PFSK-1 (cell line): Measurements from ENCODE around the gene AQP11.

Experiments used
- FOXP2 ChIP-seq: optimal IDR thresholded peaks from 2 replicates; pipeline ENCODE3; 2011; ENCODE audit warnings: borderline replicate concordance, control low read depth, inconsistent platforms; ENCODE audit not compliant: insufficient read depth; ENCODE audit errors: extremely low read length, extremely low read depth
- POLR2AphosphoS5 ChIP-seq: IDR thresholded peaks from 2 replicates; pipeline ENCODE4 v1.6.1; 2012; ENCODE audit warnings: low read depth, mild to moderate bottlenecking, control low read depth, low read length, moderate library complexity
- SIN3A ChIP-seq: IDR thresholded peaks from 2 replicates; pipeline ENCODE4 v1.6.1; 2012; ENCODE audit warnings: mild to moderate bottlenecking, low read length, moderate library complexity, borderline replicate concordance; ENCODE audit not compliant: insufficient read depth
- TAF1 ChIP-seq: IDR thresholded peaks from 2 replicates; pipeline ENCODE4 v1.6.1; 2012; ENCODE audit warnings: low read length, control low read depth, borderline replicate concordance; ENCODE audit not compliant: insufficient read depth
- TF ChIP-seq, protein P1 (sequence below), 2 experiments: IDR thresholded peaks; 2 replicates each; pipeline versions ENCODE4 v1.6.1 to v1.8.0; 2011 to 2012; ENCODE audit warnings: low read depth in 2 of 2, low read length in 2 of 2, control low read depth in 1 of 2, inconsistent platforms in 1 of 2, mild to moderate bottlenecking in 1 of 2, moderate library complexity in 1 of 2; ENCODE audit not compliant: insufficient read depth in 1 of 2

Gene AQP11

DNA sequence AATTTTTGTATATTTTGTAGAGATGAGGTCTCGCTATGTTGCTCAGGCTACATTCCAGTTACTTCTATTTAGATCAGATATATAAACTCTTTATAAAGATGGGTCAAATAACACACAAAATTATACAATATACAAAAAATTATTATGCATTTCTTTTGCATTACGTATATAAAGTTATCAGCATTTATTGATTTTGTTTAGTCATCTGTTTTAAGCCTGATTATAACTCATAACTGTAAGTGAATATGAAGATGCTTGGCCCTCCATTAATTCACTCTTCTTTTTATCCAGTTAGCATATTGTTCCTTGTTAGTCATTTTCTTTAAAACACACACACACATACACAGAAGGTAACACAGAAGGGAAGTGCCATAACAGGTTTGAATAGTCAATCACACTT lies 14.5 kb downstream of the AQP11 start:
- TF ChIP-seq, protein P1, sequence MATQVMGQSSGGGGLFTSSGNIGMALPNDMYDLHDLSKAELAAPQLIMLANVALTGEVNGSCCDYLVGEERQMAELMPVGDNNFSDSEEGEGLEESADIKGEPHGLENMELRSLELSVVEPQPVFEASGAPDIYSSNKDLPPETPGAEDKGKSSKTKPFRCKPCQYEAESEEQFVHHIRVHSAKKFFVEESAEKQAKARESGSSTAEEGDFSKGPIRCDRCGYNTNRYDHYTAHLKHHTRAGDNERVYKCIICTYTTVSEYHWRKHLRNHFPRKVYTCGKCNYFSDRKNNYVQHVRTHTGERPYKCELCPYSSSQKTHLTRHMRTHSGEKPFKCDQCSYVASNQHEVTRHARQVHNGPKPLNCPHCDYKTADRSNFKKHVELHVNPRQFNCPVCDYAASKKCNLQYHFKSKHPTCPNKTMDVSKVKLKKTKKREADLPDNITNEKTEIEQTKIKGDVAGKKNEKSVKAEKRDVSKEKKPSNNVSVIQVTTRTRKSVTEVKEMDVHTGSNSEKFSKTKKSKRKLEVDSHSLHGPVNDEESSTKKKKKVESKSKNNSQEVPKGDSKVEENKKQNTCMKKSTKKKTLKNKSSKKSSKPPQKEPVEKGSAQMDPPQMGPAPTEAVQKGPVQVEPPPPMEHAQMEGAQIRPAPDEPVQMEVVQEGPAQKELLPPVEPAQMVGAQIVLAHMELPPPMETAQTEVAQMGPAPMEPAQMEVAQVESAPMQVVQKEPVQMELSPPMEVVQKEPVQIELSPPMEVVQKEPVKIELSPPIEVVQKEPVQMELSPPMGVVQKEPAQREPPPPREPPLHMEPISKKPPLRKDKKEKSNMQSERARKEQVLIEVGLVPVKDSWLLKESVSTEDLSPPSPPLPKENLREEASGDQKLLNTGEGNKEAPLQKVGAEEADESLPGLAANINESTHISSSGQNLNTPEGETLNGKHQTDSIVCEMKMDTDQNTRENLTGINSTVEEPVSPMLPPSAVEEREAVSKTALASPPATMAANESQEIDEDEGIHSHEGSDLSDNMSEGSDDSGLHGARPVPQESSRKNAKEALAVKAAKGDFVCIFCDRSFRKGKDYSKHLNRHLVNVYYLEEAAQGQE (IDR thresholded peaks at IDR 0.05; ENCODE audit: insufficient read depth in 1 of 2, low read depth in 2 of 2, low read length in 2 of 2), result no peak
- TF ChIP-seq FOXP2 (no peak), SIN3A (no peak), TAF1 (no peak), POLR2AphosphoS5 (no peak)

GRCh38 chr11:77609234-77609633 lies 19.5 kb downstream of the AQP11 start:
- TF ChIP-seq TAF1 (no peak), POLR2AphosphoS5 (no peak), FOXP2 (no peak), SIN3A (no peak)
- TF ChIP-seq, protein P1 (IDR thresholded peaks at IDR 0.05; ENCODE audit: insufficient read depth in 1 of 2, low read depth in 2 of 2, low read length in 2 of 2), result no peak

DNA sequence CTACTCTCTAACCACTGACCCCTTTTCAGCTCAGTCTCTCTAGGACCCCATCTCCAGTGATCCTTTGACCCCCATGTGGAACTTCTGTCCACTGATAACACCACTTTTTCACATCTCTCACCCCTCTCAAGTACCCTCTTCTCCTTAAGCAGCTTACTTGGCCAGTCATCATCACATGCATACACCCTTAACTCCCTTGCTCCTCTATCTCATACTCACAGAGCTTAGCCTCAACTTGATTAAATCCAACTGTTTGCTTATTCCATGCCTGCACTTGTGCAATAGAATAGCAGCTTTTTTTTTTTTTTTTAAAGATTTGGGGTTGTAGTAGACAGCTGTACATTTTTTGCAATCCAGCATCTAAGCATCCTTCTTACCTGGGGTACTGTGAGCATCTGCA lies 22.2 kb downstream of the AQP11 start:
- TF ChIP-seq, protein P1 (IDR thresholded peaks at IDR 0.05; ENCODE audit: insufficient read depth in 1 of 2, low read depth in 2 of 2, low read length in 2 of 2), result no peak
- TF ChIP-seq FOXP2 (no peak), POLR2AphosphoS5 (no peak), TAF1 (no peak), SIN3A (no peak)

DNA sequence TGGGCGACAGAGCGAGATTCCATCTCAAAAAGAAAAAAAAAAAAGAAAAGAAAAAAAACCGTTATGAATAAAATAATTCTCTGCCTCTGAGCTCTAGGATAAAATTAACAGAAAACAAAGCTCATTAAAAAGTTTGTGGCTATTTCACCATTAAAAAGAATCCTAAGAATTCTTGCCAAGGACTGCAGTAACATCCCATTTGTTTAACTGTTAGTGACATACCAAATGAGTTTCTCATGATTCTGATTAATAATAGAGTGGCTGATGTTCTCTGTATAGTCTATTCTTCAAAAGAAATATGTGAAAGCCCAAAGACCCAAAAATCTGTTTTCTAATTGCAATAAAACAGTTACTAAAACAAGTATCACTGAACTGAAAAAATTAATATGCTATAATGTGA lies 28.1 kb downstream of the AQP11 start:
- no peak for TF ChIP-seq SIN3A
- TF ChIP-seq POLR2AphosphoS5, result no peak
- TF ChIP-seq TAF1, result no peak
- no peak for TF ChIP-seq FOXP2
- TF ChIP-seq, protein P1 (IDR thresholded peaks at IDR 0.05; ENCODE audit: insufficient read depth in 1 of 2, low read depth in 2 of 2, low read length in 2 of 2), result no peak

DNA sequence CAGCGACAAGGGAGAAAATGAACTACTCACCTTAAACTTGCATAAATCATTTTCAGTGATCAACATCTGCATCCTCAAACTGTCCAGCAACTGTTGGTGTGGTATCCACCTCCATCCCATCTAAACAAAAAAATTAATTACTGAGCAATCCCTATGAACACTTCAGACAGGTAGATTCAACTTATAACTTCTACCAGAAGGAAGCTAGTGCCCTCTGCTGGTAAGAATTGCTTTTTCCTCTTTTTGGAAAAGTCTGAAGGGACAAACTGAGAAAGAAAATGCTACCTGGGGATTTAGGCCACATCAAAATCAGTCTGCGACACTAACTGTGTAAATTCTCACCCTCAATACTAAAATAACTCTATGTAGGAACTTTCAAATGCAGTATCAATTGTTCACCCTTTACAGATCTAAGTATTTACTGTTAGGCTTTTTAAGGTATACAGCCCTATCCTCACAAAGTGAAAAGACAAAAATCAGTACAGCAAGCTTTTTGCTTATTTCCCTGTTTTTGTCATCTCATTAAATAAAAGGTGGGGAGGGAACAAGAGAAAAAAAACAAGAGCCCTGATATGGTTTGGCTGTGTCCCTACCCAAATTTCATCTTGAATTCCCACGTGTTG lies 29.9 kb downstream of the AQP11 start:
- TF ChIP-seq FOXP2 (no peak), TAF1 (no peak), POLR2AphosphoS5 (no peak), SIN3A (no peak)
- TF ChIP-seq, protein P1 (IDR thresholded peaks at IDR 0.05; ENCODE audit: insufficient read depth in 1 of 2, low read depth in 2 of 2, low read length in 2 of 2), result no peak
